ENCODE results near the gene PPARGC1A.

Gene PPARGC1A

GRCh38 chr4:23750125-23750524 is 139.7 kb downstream of the PPARGC1A start:
- in situ Hi-C loops (cut with MboI; ENCODE audit: low sequenced_read_pairs, unreplicated experiment): no loop called here
- TF ChIP-seq CTCF (IDR thresholded peaks at IDR 0.05; ENCODE audit: borderline replicate concordance, control extremely low read depth, extremely low read depth, insufficient read depth, missing control alignments): no peak
- no peak for DNase-seq (ENCODE audit: low spot score)

GRCh38 chr4:23747281-23747735 is 142.5 kb downstream of the PPARGC1A start:
- in situ Hi-C loops (cut with MboI; ENCODE audit: low sequenced_read_pairs, unreplicated experiment): no loop called here
- no peak for TF ChIP-seq CTCF (IDR thresholded peaks at IDR 0.05; ENCODE audit: borderline replicate concordance, control extremely low read depth, extremely low read depth, insufficient read depth, missing control alignments)
- DNase-seq (ENCODE audit: low spot score): no peak

GRCh38 chr4:23746672-23747071 is 143.2 kb downstream of the PPARGC1A start:
- in situ Hi-C loops (cut with MboI; ENCODE audit: low sequenced_read_pairs, unreplicated experiment): no loop called here
- no peak for DNase-seq (ENCODE audit: low spot score)
- no peak for TF ChIP-seq CTCF (IDR thresholded peaks at IDR 0.05; ENCODE audit: borderline replicate concordance, control extremely low read depth, extremely low read depth, insufficient read depth, missing control alignments)

GRCh38 chr4:23746027-23746426 is 143.8 kb downstream of the PPARGC1A start:
- TF ChIP-seq CTCF (IDR thresholded peaks at IDR 0.05; ENCODE audit: borderline replicate concordance, control extremely low read depth, extremely low read depth, insufficient read depth, missing control alignments): no peak
- no peak for DNase-seq (ENCODE audit: low spot score)
- in situ Hi-C loops (cut with MboI; ENCODE audit: low sequenced_read_pairs, unreplicated experiment): no loop called here

GRCh38 chr4:23745377-23745776 is 144.5 kb downstream of the PPARGC1A start:
- no peak for TF ChIP-seq CTCF (IDR thresholded peaks at IDR 0.05; ENCODE audit: borderline replicate concordance, control extremely low read depth, extremely low read depth, insufficient read depth, missing control alignments)
- no peak for DNase-seq (ENCODE audit: low spot score)
- in situ Hi-C loops (cut with MboI; ENCODE audit: low sequenced_read_pairs, unreplicated experiment): no loop called here

Data from GM13976 (cell line).